Measurements from ENCODE around the gene C19orf33.

DNA sequence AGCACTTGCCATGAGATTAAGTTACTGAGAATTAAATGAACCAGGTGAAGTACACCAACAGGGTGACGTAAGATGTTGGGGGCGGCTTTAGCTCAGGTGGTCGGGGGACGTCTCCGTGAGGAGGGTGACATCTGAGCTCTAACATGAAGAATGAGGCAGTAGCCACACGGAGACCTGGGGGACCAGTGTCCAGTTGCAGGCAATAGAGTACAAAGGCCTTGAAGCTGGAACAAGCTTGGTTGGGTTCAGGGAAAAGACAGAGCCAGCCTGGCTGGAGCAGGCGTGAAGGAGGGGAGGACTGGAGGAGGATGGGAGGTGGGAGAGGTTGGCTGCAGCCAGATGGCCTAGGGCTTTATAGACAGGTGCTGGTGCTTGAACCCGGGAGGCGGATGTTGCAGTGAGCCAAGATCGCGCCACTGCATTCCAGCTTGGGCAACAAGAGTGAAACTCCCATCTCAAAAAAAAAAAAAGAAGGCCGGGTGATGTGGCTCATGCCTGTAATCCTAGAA lies 38.1 kb upstream of the C19orf33 start:
- TF ChIP-seq SMAD3 (CRISPR knock-in tag; IDR thresholded peaks at IDR 0.05; ENCODE audit: borderline replicate concordance) = no peak
- TF ChIP-seq, protein P1, sequence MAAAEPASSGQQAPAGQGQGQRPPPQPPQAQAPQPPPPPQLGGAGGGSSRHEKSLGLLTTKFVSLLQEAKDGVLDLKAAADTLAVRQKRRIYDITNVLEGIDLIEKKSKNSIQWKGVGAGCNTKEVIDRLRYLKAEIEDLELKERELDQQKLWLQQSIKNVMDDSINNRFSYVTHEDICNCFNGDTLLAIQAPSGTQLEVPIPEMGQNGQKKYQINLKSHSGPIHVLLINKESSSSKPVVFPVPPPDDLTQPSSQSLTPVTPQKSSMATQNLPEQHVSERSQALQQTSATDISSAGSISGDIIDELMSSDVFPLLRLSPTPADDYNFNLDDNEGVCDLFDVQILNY (CRISPR knock-in tag; IDR thresholded peaks at IDR 0.05) = no peak
- TF ChIP-seq NFYB (CRISPR knock-in tag; conservative IDR thresholded peaks at IDR 0.05; ENCODE audit: low read depth) = no peak
